Tibial nerve (tissue), 4 donors: ENCODE results near the gene RGS7.

Source experiments
- CTCF ChIP-seq, 5 experiments: fragments of 200-600 bp in 3 of 5; fragments of 450-650 bp in 2 of 5; sonication (generic) in 3 of 5; IDR thresholded peaks; one replicate each; pipeline ENCODE4 v1.5.1; 2016 to 2019; ENCODE audit warnings: antibody characterized with exemption in 5 of 5, mild to moderate bottlenecking in 3 of 5, moderate library complexity in 2 of 5
- EP300 ChIP-seq, 2 donors: sonication (generic); formaldehyde crosslinking; IDR thresholded peaks; one replicate each; pipeline ENCODE4 v1.6.1; 2017; ENCODE audit warnings: antibody characterized with exemption in 2 of 2, mild to moderate bottlenecking in 1 of 2
- POLR2A ChIP-seq, 2 donors: fragments of 450-650 bp; IDR thresholded peaks; one replicate each; pipeline ENCODE4 v1.6.1; 2017; ENCODE audit warnings: antibody characterized with exemption in 2 of 2, mild to moderate bottlenecking in 2 of 2, moderate library complexity in 2 of 2

GRCh38 chr1:240843798-240844197 is 513.2 kb downstream of the RGS7 start:
- TF ChIP-seq EP300 (IDR thresholded peaks at IDR 0.05) (no peak), POLR2A (IDR thresholded peaks at IDR 0.05) (no peak), CTCF (IDR thresholded peaks at IDR 0.05) (no peak)
